MM.1S (cell line): ENCODE measurements around the gene TCERG1.

ENCODE experiments used
- CTCF ChIP-seq: fragments of 300-600 bp; sonication (generic); IDR thresholded peaks from 2 replicates; pipeline ENCODE4 v1.5.1; 2016; ENCODE audit warnings: antibody characterized with exemption, low read length, mixed read lengths
- EZH2 ChIP-seq: fragments of 300-600 bp; sonication (generic); optimal IDR thresholded peaks from 2 replicates; pipeline ENCODE3; 2017; ENCODE audit warnings: low read depth, mild to moderate bottlenecking, antibody characterized with exemption, low read length, mixed read lengths

- TF ChIP-seq CTCF (peak; percentile 31), EZH2 (no peak)
These were observed 28.2 kb downstream of the TCERG1 start for GRCh38 chr5:146475190-146475780.
